Natural killer cell treated with Interleukin-12 subunit alpha and Interleukin-12 subunit beta and Interleukin-15 and Interleukin-18, amount 100 ng/mL, for 72 hours (primary cell): ENCODE data around the gene CNTRL. TPM values are rescaled to one million over a fixed set of nuclear protein-coding genes. Genes with fewer than 3 reads are reported as not detected.

ENCODE experiments used
- ATAC-seq, 2 donors: fragments of 150-1000 bp; cut with Tn5 transposase in 1 of 2; sonication (Bioruptor Pico), chemical (Tn5 transposase) in 1 of 2; 2 replicates each; pipeline ENCODE4 v1.10.0; 2021
- DNase-seq: peaks from one replicate; pipeline ENCODE4 v3.0.0; 2022; ENCODE audit warnings: low spot score
- H3K27ac Mint-ChIP-seq, 2 donors: 1 replicate in 1 of 2; 2 replicates in 1 of 2; pipeline ENCODE4 v1.8.0; 2022; ENCODE audit warnings: mixed read lengths in 2 of 2, mild to moderate bottlenecking in 1 of 2, moderate library complexity in 1 of 2
- H3K27me3 Mint-ChIP-seq, 2 donors: 1 replicate in 1 of 2; 2 replicates in 1 of 2; pipeline ENCODE4 v1.8.0; 2022; ENCODE audit warnings: mixed read lengths in 2 of 2
- H3K36me3 Mint-ChIP-seq: one replicate; pipeline ENCODE4 v1.8.0; 2022; ENCODE audit warnings: mixed read lengths
- H3K4me1 Mint-ChIP-seq, 2 donors: 1 replicate in 1 of 2; 2 replicates in 1 of 2; pipeline ENCODE4 v1.8.0; 2022; ENCODE audit warnings: low read depth in 2 of 2, mixed read lengths in 2 of 2, mild to moderate bottlenecking in 1 of 2
- H3K4me3 Mint-ChIP-seq: one replicate; pipeline ENCODE4 v1.8.0; 2022; ENCODE audit warnings: mixed read lengths
- H3K9me3 Mint-ChIP-seq: 2 replicates; pipeline ENCODE4 v1.8.0; 2022; ENCODE audit warnings: mixed read lengths
- total RNA-seq, 2 donors: library from RNA; stranded (reverse); gene quantifications; one replicate each; pipeline ENCODE4 v1.2.3, GENCODE V29; 2022

CNTRL gene
- total RNA-seq, 2 donors from 2014 or later = 64.6 to 120 TPM

- H3K27me3 Mint-ChIP-seq = no peaks in the 10 kb centered on the region
- DNase-seq = no peak
- peak overlapping the region in 1 of 2 donors; percentile 54 for H3K27ac Mint-ChIP-seq
- H3K9me3 Mint-ChIP-seq = no peaks in the 10 kb centered on the region
- H3K4me3 Mint-ChIP-seq = peak overlapping the region; percentile 56
- H3K4me1 Mint-ChIP-seq = peaks cover 44 to 74% of the 10 kb centered on the region in 2 donors
- no peak for ATAC-seq
- peaks cover 6% of the 10 kb centered on the region for H3K36me3 Mint-ChIP-seq
Observed at GRCh38 chr9:121197132-121197531, 122.4 kb downstream of the CNTRL start.

DNA sequence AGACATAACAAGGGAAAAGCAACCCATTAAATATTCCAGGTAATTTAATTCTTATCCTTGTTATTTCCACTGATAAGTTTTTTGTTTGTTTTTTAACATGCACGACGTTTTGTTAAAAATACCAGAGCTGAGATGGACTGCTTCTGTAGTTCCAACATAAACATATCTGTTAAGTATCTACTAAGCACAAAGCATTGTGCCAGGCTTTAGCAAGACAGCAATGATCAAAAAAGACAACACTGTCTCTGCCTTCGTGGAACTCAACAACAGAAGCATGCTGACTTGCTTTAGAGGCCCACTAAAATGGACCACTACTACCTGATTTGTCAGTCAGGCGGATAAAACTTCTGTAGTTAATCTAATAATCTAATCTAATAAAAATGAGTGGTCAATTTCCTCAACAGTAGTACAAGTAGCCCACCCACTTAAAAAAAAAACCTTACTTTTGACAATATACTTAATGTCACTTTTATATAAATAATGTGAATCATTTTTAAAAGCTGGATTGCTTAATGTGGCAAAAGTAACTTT is 123.8 kb downstream of the CNTRL start:
- Mint-ChIP-seq H3K27me3 (no peaks in the 10 kb centered on the region), H3K4me3 (peak overlapping the region; percentile 96), H3K4me1 (peaks cover 47 to 71% of the 10 kb centered on the region in 2 donors), H3K9me3 (no peaks in the 10 kb centered on the region), H3K27ac (peak overlapping the region; percentile 80 to 93), H3K36me3 (peaks cover 6% of the 10 kb centered on the region)
- ATAC-seq (no peak), DNase-seq (no peak)

DNA sequence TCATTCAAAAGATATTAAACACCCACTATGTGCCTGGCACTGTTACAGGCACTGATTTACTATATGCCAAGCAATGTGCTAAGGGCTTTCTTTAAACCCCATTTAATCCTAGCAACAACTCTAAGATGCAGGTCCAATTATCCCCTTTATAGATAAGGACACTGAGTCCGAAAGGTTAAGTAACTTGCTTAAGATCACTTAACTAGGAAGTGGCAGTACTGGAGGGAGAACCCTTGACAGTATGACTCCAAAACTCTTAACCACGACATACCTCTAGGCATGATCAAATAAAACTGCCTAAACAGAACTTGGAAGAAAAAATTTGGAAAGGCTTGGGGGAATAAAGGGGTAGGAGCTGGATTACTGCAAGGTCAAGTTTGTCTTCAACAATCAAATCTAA is 125.2 kb downstream of the CNTRL start:
- no peaks in the 10 kb centered on the region for H3K9me3 Mint-ChIP-seq
- DNase-seq = no peak
- H3K4me1 Mint-ChIP-seq = peaks cover 39 to 63% of the 10 kb centered on the region in 2 donors
- peak overlapping the region; percentile 96 for H3K4me3 Mint-ChIP-seq
- peak overlapping the region; percentile 80 to 93 for H3K27ac Mint-ChIP-seq
- H3K27me3 Mint-ChIP-seq = no peaks in the 10 kb centered on the region
- peaks cover 6% of the 10 kb centered on the region for H3K36me3 Mint-ChIP-seq
- no peak for ATAC-seq

DNA sequence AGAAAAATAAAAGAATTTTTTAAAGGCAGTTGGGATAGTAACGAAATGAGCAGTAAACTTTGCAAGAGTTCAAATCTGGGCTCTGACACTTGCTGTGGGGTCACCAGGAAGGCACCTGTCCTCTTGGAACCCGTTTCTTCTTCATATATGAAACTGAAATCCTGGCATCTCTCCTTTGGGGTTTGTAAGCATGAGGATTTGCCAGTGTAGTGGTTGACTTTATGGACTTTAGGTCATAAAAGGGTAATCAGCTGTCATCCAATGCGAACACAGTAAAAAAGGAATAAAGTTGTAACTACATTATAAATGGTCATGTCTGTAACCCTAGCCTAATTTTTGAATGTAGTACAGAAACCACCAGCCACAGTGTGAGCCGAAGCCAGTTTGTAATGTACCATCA is 125.6 kb downstream of the CNTRL start:
- no peak for DNase-seq
- H3K4me1 Mint-ChIP-seq = peaks cover 34 to 58% of the 10 kb centered on the region in 2 donors

DNA sequence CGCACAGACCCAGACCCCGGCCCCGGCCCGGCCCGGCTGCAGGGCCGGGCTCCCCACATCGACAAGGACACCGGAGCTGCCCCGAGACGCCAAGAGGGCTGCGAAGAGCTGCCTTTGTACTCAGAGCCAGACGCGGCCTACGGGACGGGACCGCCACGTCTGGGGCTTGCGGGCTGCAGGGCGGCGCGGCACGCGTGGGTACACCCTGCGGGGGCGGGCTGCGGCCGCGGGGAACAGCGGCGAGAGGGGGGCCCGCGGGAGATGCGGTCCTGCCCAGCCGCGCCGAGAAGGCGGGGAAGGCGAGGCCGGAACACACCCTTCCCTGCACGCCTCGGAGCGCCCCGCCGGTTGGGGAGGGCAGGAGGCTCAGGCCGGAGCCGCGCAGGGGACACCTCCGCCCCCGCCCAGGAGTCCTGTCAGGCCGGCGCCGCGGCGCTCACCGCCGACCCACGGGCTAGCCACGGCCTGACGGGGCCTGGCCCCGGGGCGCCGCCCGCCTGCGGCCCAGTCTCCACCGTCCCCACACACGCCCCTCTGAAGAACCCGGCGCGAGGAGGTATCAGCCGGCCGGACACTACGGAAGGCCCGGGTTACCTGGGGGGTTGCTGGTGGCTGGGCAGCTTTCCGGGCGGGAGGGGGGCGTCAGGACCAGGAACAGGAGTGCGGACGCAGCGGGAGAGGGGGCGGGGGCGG is 126.4 kb downstream of the CNTRL start:
- Mint-ChIP-seq H3K9me3 (no peaks in the 10 kb centered on the region), H3K27ac (peak overlapping the region; percentile 80 to 93), H3K4me3 (peak overlapping the region; percentile 96), H3K4me1 (peaks cover 31 to 50% of the 10 kb centered on the region in 2 donors), H3K36me3 (peaks cover 6% of the 10 kb centered on the region), H3K27me3 (no peaks in the 10 kb centered on the region)
- DNase-seq (peak; percentile 82), ATAC-seq (peak; percentile 62 to 63)

More for the DNA sequence above, 125.6 kb downstream of the CNTRL start:
- Mint-ChIP-seq H3K36me3 (peaks cover 6% of the 10 kb centered on the region), H3K4me3 (peak overlapping the region; percentile 96), H3K27me3 (no peaks in the 10 kb centered on the region), H3K9me3 (no peaks in the 10 kb centered on the region), H3K27ac (peak overlapping the region; percentile 80 to 93)
- ATAC-seq = no peak

DNA sequence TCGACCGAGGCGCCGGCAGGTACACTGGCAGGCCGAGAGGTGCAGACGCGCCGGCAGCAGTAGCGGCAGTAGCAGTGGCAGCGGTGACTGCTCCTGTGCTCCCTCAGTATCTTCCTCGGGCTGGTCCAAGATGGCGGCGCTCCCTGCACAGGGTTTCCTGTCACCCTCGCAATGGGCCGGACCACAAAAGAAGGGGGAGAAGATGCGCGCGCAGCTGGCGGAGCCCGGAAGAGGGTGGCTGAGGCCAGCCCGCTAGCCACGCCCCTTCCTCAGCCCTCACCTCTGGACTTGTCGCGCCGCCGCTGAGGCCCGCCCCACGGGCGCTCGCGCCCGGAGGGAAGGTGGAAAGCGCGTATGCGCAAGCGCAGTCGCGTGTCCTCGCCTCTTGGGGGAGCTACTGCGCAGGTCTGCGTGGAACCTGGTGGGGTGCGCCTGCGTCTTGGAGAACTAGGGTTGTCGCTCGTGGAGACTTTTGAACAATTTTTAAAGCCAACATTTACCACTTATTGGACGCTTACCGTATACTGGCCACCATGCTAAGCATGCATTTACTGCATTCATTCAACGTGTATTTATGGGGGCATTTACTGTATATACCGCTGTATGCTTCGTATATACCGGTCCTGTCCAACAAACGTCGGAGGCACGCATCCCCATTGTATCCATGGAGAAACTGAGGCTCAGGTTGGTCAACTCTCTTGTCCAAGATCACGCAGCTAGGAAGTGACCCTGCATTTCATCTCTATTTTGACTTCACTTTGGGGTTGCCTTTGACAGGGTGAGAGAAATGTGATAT is 127.2 kb downstream of the CNTRL start, which contains the start of gene RAB14:
TSS of gene RAB14 (minus strand) at position 132 of the 796 bp plus-strand sequence. CDS start 8,457 bp downstream, outside the sequence.
- Mint-ChIP-seq H3K36me3 (peaks cover 6% of the 10 kb centered on the region), H3K27ac (peak within 1 kb of the TSS; percentile 80 to 93), H3K9me3 (no peaks in the 10 kb centered on the region), H3K27me3 (no peaks in the 10 kb centered on the region), H3K4me3 (peak within 1 kb of the TSS; percentile 96), H3K4me1 (peaks cover 31 to 48% of the 10 kb centered on the region in 2 donors)
- peak; percentile 100 for DNase-seq
- ATAC-seq = peak; percentile 95 to 97

DNA sequence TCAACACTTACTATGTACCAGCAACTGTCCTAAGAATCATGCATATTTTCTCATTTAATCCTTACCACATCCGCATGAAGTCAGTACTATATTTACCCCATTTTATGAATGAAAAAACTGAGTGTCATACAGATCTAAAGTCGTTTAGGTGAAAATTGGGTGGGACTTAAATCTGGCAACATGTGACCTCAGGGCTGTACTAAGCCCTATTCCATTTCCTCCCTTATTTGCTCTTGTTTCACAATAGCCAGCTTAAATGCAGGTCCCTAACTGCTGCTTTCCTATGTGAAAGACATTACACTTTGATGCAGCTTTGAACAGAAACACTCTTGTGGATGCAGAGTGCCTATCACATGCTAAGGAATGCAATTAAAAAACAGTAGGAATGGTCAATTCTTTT is 129.4 kb downstream of the CNTRL start:
- H3K27ac Mint-ChIP-seq = no peak overlapping the region
- no peaks in the 10 kb centered on the region for H3K9me3 Mint-ChIP-seq
- DNase-seq = no peak
- no peak overlapping the region for H3K4me3 Mint-ChIP-seq
- no peak for ATAC-seq
- peaks cover 38 to 46% of the 10 kb centered on the region in 2 donors for H3K4me1 Mint-ChIP-seq
- peaks cover 6% of the 10 kb centered on the region for H3K36me3 Mint-ChIP-seq
- no peaks in the 10 kb centered on the region for H3K27me3 Mint-ChIP-seq

- Mint-ChIP-seq H3K27ac (no peak overlapping the region), H3K4me3 (no peak overlapping the region), H3K36me3 (peaks cover 5% of the 10 kb centered on the region), H3K4me1 (peaks cover 37 to 41% of the 10 kb centered on the region in 2 donors), H3K27me3 (no peaks in the 10 kb centered on the region), H3K9me3 (no peaks in the 10 kb centered on the region)
- ATAC-seq (no peak), DNase-seq (no peak)
Observed at GRCh38 chr9:121204611-121205010, 129.9 kb downstream of the CNTRL start.

DNA sequence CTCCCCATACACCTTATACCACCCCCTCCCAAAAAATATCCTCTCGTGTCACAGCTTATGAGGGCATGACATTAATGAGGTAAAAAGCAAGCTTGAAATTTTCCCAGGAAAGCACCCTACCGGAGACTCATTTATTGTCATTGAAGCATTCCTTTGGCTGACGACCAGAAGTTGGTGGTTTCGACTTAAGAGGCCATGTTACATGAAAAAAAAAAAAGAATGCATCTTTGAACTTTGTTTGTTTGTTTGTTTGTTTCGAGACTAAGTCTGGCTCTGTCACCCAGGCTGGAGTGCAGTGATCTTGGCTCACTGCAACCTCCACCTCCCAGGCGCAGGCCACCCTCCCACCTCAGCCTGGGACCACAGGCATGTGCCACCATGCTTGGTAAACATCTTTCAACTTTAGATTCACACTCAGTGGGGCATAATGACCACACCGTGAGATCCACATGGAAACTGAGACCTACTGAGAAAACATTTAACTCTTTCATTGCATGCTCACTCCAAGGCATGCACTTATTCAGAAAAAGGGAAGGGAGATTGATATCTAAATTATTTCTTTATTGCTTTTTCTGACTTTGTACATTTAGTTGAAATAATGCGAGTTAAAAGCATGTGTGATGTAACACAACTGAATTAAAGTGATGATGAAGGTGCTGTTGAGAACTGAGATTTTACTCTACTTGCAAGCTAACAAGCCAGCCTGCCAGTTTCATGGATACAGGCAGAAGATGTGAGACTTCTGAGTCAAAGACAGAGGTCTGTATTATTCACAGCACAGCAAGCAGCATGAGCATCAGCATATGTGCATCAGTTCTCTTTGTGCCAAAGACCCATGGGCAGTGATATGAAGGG is 132.0 kb downstream of the CNTRL start:
- DNase-seq = no peak
- H3K27ac Mint-ChIP-seq = peak overlapping the region; percentile 47 to 53
- ATAC-seq = peak in 1 of 2 donors; percentile 73
- H3K27me3 Mint-ChIP-seq = no peaks in the 10 kb centered on the region
- H3K9me3 Mint-ChIP-seq = no peaks in the 10 kb centered on the region
- no peaks in the 10 kb centered on the region for H3K36me3 Mint-ChIP-seq
- H3K4me3 Mint-ChIP-seq = peak overlapping the region; percentile 49
- peaks cover 28 to 30% of the 10 kb centered on the region in 2 donors for H3K4me1 Mint-ChIP-seq

GRCh38 chr9:121207371-121207940 is 132.7 kb downstream of the CNTRL start:
- no peaks in the 10 kb centered on the region for H3K27me3 Mint-ChIP-seq
- no peaks in the 10 kb centered on the region for H3K36me3 Mint-ChIP-seq
- no peaks in the 10 kb centered on the region for H3K9me3 Mint-ChIP-seq
- peak overlapping the region; percentile 47 to 53 for H3K27ac Mint-ChIP-seq
- H3K4me3 Mint-ChIP-seq = peak overlapping the region; percentile 49
- ATAC-seq = peak; percentile 67 to 74
- DNase-seq = no peak
- peaks cover 20 to 22% of the 10 kb centered on the region in 2 donors for H3K4me1 Mint-ChIP-seq

DNA sequence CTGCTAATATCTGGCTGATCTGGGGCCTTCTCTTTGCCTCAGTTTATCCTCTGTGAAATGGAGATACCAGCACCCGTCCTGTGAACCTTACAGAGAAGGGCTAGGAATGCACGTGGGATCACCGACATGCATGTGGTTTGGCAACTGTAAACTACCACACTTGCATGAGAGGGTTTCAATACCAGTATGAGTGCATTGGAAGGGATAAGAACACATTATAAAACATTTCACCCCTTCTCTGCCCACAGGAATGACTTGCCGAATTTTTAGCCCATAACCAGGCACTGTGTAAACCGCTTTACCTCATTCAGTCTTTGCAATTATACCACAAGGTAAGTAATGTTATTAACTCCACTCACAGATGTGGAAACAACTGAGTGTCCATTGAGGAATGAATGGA is 135.8 kb downstream of the CNTRL start:
- DNase-seq = no peak
- ATAC-seq = peak; percentile 50 to 57
- Mint-ChIP-seq H3K36me3 (no peaks in the 10 kb centered on the region), H3K4me3 (no peak overlapping the region), H3K27me3 (no peaks in the 10 kb centered on the region), H3K4me1 (peaks cover 20 to 22% of the 10 kb centered on the region in 2 donors), H3K9me3 (no peaks in the 10 kb centered on the region), H3K27ac (no peak overlapping the region)

- Mint-ChIP-seq H3K27me3 (no peaks in the 10 kb centered on the region), H3K27ac (peak overlapping the region in 1 of 2 donors; percentile 61), H3K4me1 (peaks cover 14 to 19% of the 10 kb centered on the region in 2 donors), H3K36me3 (peaks cover 6% of the 10 kb centered on the region), H3K9me3 (no peaks in the 10 kb centered on the region), H3K4me3 (no peak overlapping the region)
- peak; percentile 52 to 82 for ATAC-seq
- DNase-seq = peak; percentile 81
Observed at GRCh38 chr9:121213136-121213806, 138.5 kb downstream of the CNTRL start.
